ENCODE data around the gene EPHA10. TPM values are rescaled to one million over a fixed set of nuclear protein-coding genes. Genes with fewer than 3 reads are reported as not detected.

EPHA10 gene
- total and polyA plus RNA-seq, 12 donors: 0.04 to 0.15 (median 0.06) TPM; not detected in 6

GRCh38 chr1:37714226-37714625 lies 50.7 kb downstream of the EPHA10 start:
- Histone ChIP-seq H3K36me3 (peaks cover 0 to 14% (median 0%) of the 10 kb centered on the region in 9 donors), H3K9me3 (no peaks in the 10 kb centered on the region), H3K27ac (no peak overlapping the region), H3K4me3 (no peak overlapping the region), H3K4me1 (no peaks in the 10 kb centered on the region), H3K27me3 (peaks cover 0 to 9% (median 4%) of the 10 kb centered on the region in 7 donors)
- no peak for ATAC-seq
- WGBS, 2 donors: 81 to 82% methylated on average over 8 of the region's 8 CpGs
- DNase-seq: no peak
- intact Hi-C loops (cut with DNase I): no loop called here
- no peak for TF ChIP-seq CTCF (IDR thresholded peaks at IDR 0.05)

DNA sequence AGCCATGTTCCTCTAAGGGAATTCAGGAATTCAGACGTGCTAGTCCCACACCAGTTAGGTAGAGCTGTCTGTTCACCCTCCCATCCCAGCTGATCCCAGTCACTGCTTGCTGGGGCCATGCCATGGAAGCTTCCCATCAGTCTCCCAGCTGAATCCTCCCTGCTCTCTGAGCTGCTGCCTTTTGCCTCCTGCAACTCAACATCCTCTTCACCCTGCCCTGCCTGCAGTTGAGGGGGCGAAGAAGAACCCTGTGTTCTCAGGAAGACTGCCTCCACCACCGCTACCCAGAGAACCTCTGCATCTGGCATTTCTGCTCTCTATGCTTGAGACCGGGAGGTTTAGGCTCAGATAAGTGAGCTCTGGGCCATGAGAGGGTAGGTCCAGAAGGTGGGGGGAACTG lies 56.4 kb downstream of the EPHA10 start:
- TF ChIP-seq CTCF (IDR thresholded peaks at IDR 0.05): no peak
- no peaks in the 10 kb centered on the region for H3K27me3 ChIP-seq
- no peak overlapping the region for H3K4me3 ChIP-seq
- DNase-seq (no peak), ATAC-seq (no peak)
- intact Hi-C loops (cut with DNase I): no loop called here
- H3K9me3 ChIP-seq: no peaks in the 10 kb centered on the region
- peaks cover 0 to 71% (median 0%) of the 10 kb centered on the region in 9 donors for H3K36me3 ChIP-seq
- no peaks in the 10 kb centered on the region for H3K4me1 ChIP-seq
- no peak overlapping the region for H3K27ac ChIP-seq
- 88 to 89% methylated on average over 4 of the region's 4 CpGs for WGBS, 2 donors

DNA sequence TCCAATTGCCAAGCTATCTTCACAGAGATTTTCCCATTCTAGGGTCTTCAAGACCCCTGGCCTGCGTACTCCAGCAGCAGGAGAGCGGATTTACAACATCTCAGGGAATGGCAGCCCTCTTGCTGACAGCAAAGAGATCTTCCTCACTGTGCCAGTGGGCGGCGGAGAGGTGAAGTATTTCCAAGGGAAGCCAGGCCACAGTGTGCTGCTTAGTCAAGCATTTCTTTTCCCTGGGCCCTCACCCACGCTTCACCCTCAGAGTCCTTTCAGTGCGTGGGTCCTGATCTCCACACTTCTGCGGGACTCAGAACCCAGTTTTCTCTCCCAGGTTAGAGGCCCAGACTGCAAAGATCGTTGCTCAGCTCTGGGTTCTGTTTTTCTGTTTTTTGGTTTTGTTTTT lies 59.5 kb downstream of the EPHA10 start:
- ATAC-seq (no peak), DNase-seq (no peak)
- no peak for TF ChIP-seq CTCF (IDR thresholded peaks at IDR 0.05)
- Histone ChIP-seq H3K4me1 (no peaks in the 10 kb centered on the region), H3K4me3 (no peak overlapping the region), H3K27ac (no peak overlapping the region), H3K27me3 (no peaks in the 10 kb centered on the region), H3K9me3 (no peaks in the 10 kb centered on the region), H3K36me3 (peaks cover 0 to 90% (median 0%) of the 10 kb centered on the region in 9 donors)
- WGBS, 2 donors: 88 to 89% methylated on average over 8 of the region's 8 CpGs
- intact Hi-C loops (cut with DNase I): no loop called here

DNA sequence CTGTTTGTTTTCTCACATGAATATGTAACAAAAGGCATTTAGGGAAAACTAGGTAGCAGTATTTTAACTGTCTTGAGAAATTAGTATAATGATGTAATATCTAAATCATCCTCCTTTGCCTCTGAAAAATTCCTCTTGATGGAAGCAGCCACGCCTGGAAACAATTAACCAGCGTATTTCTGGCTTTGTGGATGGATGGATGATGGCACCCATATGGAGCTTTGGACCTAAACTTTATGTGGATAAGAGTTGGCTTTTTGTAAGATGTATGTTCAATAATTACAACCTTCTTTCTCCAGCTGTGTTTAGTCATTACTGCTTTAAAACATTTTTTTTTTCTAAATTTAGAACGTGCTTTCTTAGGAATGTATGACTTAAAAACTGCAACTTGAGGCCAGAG lies 60.0 kb downstream of the EPHA10 start:
- no peak overlapping the region for H3K4me3 ChIP-seq
- H3K9me3 ChIP-seq: no peaks in the 10 kb centered on the region
- TF ChIP-seq CTCF (IDR thresholded peaks at IDR 0.05): no peak
- no peak overlapping the region for H3K27ac ChIP-seq
- peaks cover 0 to 90% (median 0%) of the 10 kb centered on the region in 9 donors for H3K36me3 ChIP-seq
- H3K27me3 ChIP-seq: no peaks in the 10 kb centered on the region
- DNase-seq (no peak), ATAC-seq (no peak)
- WGBS, 2 donors: 72 to 78% methylated on average over 3 of the region's 3 CpGs
- intact Hi-C loops (cut with DNase I): no loop called here
- H3K4me1 ChIP-seq: no peaks in the 10 kb centered on the region

Measured in heart right ventricle (tissue), 16 donors.